Breast epithelium (tissue), 4 donors: ENCODE results near the gene BICD2. TPM values are rescaled to one million over a fixed set of nuclear protein-coding genes. Genes with fewer than 3 reads are reported as not detected.

ENCODE experiments used
- DNase-seq, 2 donors: peaks; one replicate each; pipeline ENCODE4 v3.0.0-alpha.2; 2019; ENCODE audit warnings: low spot score in 2 of 2
- H3K27ac ChIP-seq, 2 donors: fragments of 200-600 bp; sonication (generic) in 1 of 2; one replicate each; pipeline ENCODE4 v1.5.1; 2016 to 2019; ENCODE audit warnings: mild to moderate bottlenecking in 1 of 2
- H3K27me3 ChIP-seq, 2 donors: fragments of 200-600 bp; sonication (generic) in 1 of 2; one replicate each; pipeline versions ENCODE4 v1.5.1 to v1.6.0; 2017 to 2019; ENCODE audit warnings: control low read depth in 1 of 2, mild to moderate bottlenecking in 1 of 2
- H3K36me3 ChIP-seq: fragments of 200-600 bp; one replicate; pipeline ENCODE4 v1.5.1; 2019
- H3K4me1 ChIP-seq, 2 donors: fragments of 200-600 bp; sonication (generic); one replicate each; pipeline ENCODE4 v1.5.1; 2016 to 2019; ENCODE audit warnings: control low read depth in 1 of 2
- H3K4me3 ChIP-seq, 3 donors: fragments of 200-600 bp; sonication (generic); 1 replicate in 2 of 3; 2 replicates in 1 of 3; pipeline ENCODE4 v1.5.1; 2016 to 2019; ENCODE audit warnings: mild to moderate bottlenecking in 3 of 3, moderate library complexity in 2 of 3
- H3K9me3 ChIP-seq, 2 donors: fragments of 200-600 bp; sonication (generic) in 1 of 2; one replicate each; pipeline ENCODE4 v1.5.1; 2016 to 2019; ENCODE audit warnings: control low read depth in 1 of 2
- POLR2A ChIP-seq: fragments of 450-650 bp; IDR thresholded peaks from one replicate; pipeline ENCODE4 v1.6.1; 2016; ENCODE audit warnings: antibody characterized with exemption, mild to moderate bottlenecking, moderate library complexity
- POLR2AphosphoS5 ChIP-seq, 3 donors: sonication (generic); formaldehyde crosslinking; IDR thresholded peaks; one replicate each; pipeline ENCODE4 v1.6.1; 2017; ENCODE audit warnings: antibody characterized with exemption in 3 of 3
- intact Hi-C: fragments of 100-400 bp; cut with DNase I; formaldehyde crosslinking; loops from one replicate; pipeline ENCODE4 v1.15.1; 2023; ENCODE audit warnings: low total_unique reads
- total RNA-seq, 3 donors: library from RNA; depleted of rRNA; stranded (reverse); fragments of >200 nt; gene quantifications; one replicate each; pipeline ENCODE4 v1.1.0, GENCODE V29; 2016
- TF ChIP-seq, protein P1 (sequence below), 3 donors: fragments of 450-650 bp; IDR thresholded peaks; one replicate each; pipeline ENCODE4 v1.5.1; 2016 to 2017; ENCODE audit warnings: antibody characterized with exemption in 3 of 3, mild to moderate bottlenecking in 3 of 3, moderate library complexity in 3 of 3

BICD2 gene
- total RNA-seq, 3 donors from 2014 or later: 22.8 to 56.0 (median 26.5) TPM

DNA sequence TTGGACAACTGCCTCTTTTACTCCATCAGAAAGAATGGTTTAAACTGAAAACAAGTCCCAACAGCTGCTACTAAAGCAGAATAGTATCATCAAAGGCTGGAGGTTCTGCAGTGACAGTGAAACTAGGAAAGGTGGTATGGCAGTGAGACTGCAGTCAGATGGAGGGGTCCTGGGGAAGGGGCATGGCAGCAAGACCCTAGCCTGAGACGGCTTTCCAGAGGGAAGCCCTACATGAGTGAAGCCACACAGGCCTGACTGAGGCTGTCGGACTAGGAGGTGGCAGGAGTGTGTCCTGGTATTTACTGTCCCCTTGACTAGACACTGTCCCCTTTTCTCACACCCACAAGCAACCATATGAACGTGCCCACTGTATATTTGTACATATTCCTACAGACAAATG lies 54.3 kb downstream of the BICD2 start:
- intact Hi-C loops: no loop called here
- H3K36me3 ChIP-seq: peaks cover 4% of the 10 kb centered on the region
- H3K27me3 ChIP-seq: no peaks in the 10 kb centered on the region
- no peak overlapping the region for H3K4me3 ChIP-seq
- no peak for DNase-seq
- TF ChIP-seq POLR2AphosphoS5 (IDR thresholded peaks at IDR 0.05) (no peak), POLR2A (no peak)
- TF ChIP-seq, protein P1, sequence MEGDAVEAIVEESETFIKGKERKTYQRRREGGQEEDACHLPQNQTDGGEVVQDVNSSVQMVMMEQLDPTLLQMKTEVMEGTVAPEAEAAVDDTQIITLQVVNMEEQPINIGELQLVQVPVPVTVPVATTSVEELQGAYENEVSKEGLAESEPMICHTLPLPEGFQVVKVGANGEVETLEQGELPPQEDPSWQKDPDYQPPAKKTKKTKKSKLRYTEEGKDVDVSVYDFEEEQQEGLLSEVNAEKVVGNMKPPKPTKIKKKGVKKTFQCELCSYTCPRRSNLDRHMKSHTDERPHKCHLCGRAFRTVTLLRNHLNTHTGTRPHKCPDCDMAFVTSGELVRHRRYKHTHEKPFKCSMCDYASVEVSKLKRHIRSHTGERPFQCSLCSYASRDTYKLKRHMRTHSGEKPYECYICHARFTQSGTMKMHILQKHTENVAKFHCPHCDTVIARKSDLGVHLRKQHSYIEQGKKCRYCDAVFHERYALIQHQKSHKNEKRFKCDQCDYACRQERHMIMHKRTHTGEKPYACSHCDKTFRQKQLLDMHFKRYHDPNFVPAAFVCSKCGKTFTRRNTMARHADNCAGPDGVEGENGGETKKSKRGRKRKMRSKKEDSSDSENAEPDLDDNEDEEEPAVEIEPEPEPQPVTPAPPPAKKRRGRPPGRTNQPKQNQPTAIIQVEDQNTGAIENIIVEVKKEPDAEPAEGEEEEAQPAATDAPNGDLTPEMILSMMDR (IDR thresholded peaks at IDR 0.05): no peak
- no peaks in the 10 kb centered on the region for H3K9me3 ChIP-seq
- H3K4me1 ChIP-seq: no peaks in the 10 kb centered on the region
- no peak overlapping the region for H3K27ac ChIP-seq

DNA sequence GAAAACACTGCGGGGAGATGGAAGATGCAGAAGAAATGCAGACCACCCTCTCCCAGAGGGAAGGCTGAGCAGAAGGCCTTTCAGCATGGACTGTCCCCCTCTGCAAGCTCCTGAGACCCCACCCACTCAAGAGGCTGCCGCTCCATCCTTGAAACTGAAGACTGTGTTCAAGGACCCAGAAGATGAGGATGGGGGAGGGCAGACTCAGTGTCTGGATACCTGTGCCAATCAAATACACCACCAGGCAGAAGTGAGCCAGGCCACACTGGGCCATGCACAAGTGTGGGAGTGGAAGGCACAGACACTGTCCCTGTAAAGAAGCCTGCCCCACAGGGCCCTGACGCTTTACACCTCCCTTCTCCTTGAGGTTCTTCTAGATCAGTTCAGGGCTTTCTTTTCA lies 54.7 kb downstream of the BICD2 start:
- H3K36me3 ChIP-seq: peaks cover 4% of the 10 kb centered on the region
- intact Hi-C loops: no loop called here
- peak in 1 of 2 donors; percentile 44 for DNase-seq
- no peaks in the 10 kb centered on the region for H3K4me1 ChIP-seq
- H3K27ac ChIP-seq: no peak overlapping the region
- no peaks in the 10 kb centered on the region for H3K27me3 ChIP-seq
- TF ChIP-seq POLR2A (no peak), POLR2AphosphoS5 (IDR thresholded peaks at IDR 0.05) (no peak)
- TF ChIP-seq, protein P1 (IDR thresholded peaks at IDR 0.05): no peak
- H3K4me3 ChIP-seq: no peak overlapping the region
- no peaks in the 10 kb centered on the region for H3K9me3 ChIP-seq

DNA sequence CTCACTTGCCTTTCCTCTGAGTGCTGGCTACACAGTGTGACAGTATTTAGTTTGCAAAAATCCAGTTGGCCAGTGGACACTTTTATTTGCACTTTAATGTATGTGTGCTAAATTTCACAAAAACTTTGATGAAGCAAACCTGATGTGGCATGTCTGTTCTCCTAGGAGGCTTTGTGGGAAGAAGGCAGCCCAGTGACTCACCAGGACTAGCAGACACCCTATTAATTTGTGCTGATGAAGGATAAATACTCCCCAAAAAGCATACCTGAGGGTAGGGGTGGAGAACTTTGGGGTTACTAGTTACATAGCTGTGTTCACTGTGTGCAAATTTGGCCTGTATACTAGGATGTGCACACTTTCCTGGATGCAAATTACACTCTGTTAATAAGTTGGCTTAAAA lies 55.4 kb downstream of the BICD2 start:
- Histone ChIP-seq H3K27ac (no peak overlapping the region), H3K27me3 (no peaks in the 10 kb centered on the region), H3K9me3 (no peaks in the 10 kb centered on the region), H3K36me3 (no peaks in the 10 kb centered on the region), H3K4me1 (no peaks in the 10 kb centered on the region), H3K4me3 (no peak overlapping the region)
- no peak for DNase-seq
- intact Hi-C loops: no loop called here
- TF ChIP-seq, protein P1 (IDR thresholded peaks at IDR 0.05): no peak
- TF ChIP-seq POLR2AphosphoS5 (IDR thresholded peaks at IDR 0.05) (no peak), POLR2A (no peak)

DNA sequence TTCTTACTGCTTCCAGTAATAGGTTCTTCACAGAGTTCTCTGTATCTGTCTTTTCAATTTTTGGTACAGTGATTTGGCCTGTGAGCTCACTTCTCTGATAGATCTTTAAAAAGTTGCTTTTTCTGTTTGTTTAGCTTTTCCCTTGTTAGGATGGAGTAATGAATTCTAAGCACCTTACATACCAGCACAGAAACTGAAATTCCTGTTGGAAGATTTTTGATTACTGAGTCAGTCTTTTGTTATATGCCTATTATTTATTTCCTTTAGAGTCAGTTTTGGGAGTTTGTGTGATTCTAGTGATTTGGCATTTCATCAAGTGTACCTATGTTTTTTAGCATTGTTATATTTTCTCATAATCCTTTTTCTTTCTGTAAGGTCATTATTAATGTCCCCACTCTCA lies 57.1 kb downstream of the BICD2 start:
- TF ChIP-seq POLR2AphosphoS5 (IDR thresholded peaks at IDR 0.05) (no peak), POLR2A (no peak)
- TF ChIP-seq, protein P1 (IDR thresholded peaks at IDR 0.05): no peak
- Histone ChIP-seq H3K27me3 (no peaks in the 10 kb centered on the region), H3K4me3 (no peak overlapping the region), H3K36me3 (no peaks in the 10 kb centered on the region), H3K4me1 (no peaks in the 10 kb centered on the region), H3K27ac (no peak overlapping the region), H3K9me3 (no peaks in the 10 kb centered on the region)
- intact Hi-C loops: no loop called here
- DNase-seq: no peak

DNA sequence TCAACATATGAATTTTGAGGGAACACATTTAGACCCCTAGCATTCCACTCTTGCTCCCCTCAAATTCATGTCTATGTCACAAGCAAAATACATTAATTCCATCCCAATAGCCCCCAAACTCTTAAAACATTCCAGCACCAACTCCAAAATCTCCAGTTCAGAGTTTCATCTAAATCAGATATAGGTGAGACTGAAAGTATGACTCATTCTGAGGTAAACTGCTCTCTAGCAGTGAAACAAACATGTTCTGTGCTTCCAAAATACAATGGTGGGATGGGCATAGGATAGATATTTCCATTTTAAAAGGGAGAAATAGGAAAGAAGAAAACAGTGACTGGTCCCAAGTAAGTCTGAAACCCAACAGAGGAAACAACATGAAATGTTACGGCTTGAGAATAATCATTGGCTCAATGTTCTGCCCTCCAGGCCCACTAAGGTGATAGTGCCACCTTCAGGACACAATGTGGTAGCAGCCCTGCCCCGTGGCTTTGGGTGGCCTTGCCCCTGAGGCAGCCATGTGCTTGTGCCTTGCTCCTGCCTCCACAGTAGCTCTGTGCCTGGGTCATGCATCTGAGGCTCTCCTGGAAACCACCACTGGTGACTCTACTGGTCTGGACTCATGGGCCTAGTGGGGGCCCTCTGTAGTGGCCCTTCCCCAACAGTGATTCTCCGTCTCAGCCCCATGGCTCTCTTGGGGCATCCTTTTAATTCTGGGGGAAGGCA lies 58.3 kb downstream of the BICD2 start:
- intact Hi-C loops: no loop called here
- Histone ChIP-seq H3K27ac (no peak overlapping the region), H3K27me3 (no peaks in the 10 kb centered on the region), H3K9me3 (no peaks in the 10 kb centered on the region), H3K4me3 (no peak overlapping the region), H3K36me3 (no peaks in the 10 kb centered on the region), H3K4me1 (no peaks in the 10 kb centered on the region)
- peak in 1 of 2 donors; percentile 19 for DNase-seq
- TF ChIP-seq POLR2A: no peak
